ENCODE results near the gene IDUA. TPM values are rescaled to one million over a fixed set of nuclear protein-coding genes. Genes with fewer than 3 reads are reported as not detected.

IDUA gene
- total RNA-seq, 1 experiment from 2014 or later: 46.6 TPM

DNA sequence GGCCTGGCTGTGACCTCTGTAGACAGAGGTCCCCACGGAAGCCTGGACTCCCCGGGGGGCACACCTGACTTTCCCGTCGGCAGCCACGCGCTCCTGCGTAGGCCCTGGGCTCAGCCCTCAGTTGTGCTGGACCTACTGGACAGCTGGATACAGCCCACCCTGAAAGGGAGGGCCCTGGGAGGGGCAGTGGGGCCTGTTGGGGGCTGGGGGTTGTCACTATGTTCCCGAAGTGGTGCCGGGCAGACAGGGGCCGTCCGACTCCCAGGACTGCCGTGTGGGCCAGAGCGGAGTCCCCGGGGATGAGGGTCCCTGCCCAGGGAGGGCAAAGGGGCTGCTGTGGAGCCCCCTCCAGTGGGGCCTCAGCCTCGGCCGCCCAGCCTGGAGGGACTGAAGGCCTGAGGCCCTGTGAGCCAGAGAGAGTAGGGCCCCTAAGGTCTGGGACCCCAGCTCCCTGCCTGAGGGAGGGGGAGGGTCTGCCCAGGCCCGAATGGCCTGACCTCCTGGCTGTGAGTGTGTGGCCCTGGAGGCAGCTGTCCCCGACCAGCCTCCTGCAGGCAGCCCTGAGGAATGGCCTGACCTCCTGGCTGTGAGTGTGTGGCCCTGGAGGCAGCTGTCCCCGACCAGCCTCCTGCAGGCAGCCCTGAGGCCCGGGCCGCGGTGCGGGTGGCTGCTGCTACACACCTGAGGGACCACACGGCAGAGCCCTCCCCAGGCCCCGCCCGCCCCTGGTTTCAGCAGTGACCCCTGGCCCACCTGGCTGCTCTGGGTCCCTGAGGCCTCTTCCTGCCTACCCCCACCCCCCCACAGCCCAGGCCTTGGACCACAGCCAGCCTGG is 50.3 kb downstream of the IDUA start:
- Histone ChIP-seq H4K20me1 (ENCODE audit: insufficient read depth) (no peaks in the 10 kb centered on the region), H3K4me2 (no peak overlapping the region), H3K4me1 (replicated peaks; ENCODE audit: insufficient read depth) (peaks cover 24% of the 10 kb centered on the region), H3K27ac (no peak overlapping the region), H3K36me3 (ENCODE audit: low read depth) (no peaks in the 10 kb centered on the region), H3K27me3 (ENCODE audit: insufficient read depth, low read depth) (peaks cover 10% of the 10 kb centered on the region), H3K4me3 (no peak overlapping the region), H3F3A (ENCODE audit: insufficient read depth, low read depth) (peaks cover 15% of the 10 kb centered on the region; the same call in 1 of the 2 replicates), H3K9me3 (ENCODE audit: insufficient read depth, low read depth) (no peaks in the 10 kb centered on the region), H3K79me2 (ENCODE audit: low read depth) (no peaks in the 10 kb centered on the region), H3K9me2 (ENCODE audit: insufficient read depth) (no peaks in the 10 kb centered on the region), H2AFZ (no peak overlapping the region)
- BruUV-seq (replicated peaks): no TSS peak
- TF ChIP-seq EZH2 (IDR thresholded peaks at IDR 0.05; ENCODE audit: low read depth): no peak
- TF ChIP-seq, protein P1, sequence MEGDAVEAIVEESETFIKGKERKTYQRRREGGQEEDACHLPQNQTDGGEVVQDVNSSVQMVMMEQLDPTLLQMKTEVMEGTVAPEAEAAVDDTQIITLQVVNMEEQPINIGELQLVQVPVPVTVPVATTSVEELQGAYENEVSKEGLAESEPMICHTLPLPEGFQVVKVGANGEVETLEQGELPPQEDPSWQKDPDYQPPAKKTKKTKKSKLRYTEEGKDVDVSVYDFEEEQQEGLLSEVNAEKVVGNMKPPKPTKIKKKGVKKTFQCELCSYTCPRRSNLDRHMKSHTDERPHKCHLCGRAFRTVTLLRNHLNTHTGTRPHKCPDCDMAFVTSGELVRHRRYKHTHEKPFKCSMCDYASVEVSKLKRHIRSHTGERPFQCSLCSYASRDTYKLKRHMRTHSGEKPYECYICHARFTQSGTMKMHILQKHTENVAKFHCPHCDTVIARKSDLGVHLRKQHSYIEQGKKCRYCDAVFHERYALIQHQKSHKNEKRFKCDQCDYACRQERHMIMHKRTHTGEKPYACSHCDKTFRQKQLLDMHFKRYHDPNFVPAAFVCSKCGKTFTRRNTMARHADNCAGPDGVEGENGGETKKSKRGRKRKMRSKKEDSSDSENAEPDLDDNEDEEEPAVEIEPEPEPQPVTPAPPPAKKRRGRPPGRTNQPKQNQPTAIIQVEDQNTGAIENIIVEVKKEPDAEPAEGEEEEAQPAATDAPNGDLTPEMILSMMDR (conservative IDR thresholded peaks at IDR 0.05): no peak
- CTCF ChIA-PET: interaction anchor here (0.5 to 0.6 kb wide), 2 partner anchors 135 to 606 kb away, joined by 4 to 5 read pairs; partner anchors contain the start of gene SPON2
- no peak for DNase-seq
- POLR2A ChIA-PET (ENCODE audit: unreplicated experiment): interaction anchor here (0.6 kb wide), 1 partner anchor 26 kb away, joined by 4 read pairs; no protein-coding TSS in a partner anchor
- intact Hi-C loops (cut with micrococcal nuclease; ENCODE audit: unreplicated experiment): no loop called here

DNA sequence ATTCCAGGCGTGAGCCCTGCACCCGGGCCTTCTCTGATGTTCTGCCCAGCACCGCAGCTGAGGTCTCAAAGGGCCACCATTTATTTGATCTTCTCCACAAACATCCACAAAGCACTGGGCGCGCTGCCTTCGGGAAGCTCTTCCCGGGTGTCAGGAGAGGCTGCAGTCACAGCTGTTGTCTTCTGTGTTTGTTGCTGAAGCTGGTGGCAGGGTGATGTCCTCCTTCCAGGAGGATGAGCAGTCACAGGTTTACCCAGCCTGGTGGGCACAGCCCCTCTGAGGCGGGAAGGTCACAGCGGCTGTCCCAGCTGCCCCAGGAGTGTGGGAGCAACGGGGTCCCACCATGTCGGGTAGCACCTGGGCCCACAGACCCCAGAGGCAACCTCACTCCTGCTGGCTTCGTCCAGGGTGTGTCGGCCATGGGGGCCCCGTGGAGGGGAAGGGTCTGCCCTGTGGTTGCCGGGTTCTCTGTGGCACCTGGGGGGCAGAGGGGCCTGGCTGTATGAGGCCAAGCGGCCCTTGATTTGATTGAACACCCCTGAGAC is 52.2 kb downstream of the IDUA start:
- DNase-seq: no peak
- peak overlapping the region; percentile 70; the same call in 1 of the 2 replicates for H3K4me2 ChIP-seq
- H3K79me2 ChIP-seq (ENCODE audit: low read depth): no peaks in the 10 kb centered on the region
- H3K4me3 ChIP-seq: no peak overlapping the region
- no peak overlapping the region for H3K27ac ChIP-seq
- no peaks in the 10 kb centered on the region for H4K20me1 ChIP-seq (ENCODE audit: insufficient read depth)
- no peak for TF ChIP-seq EZH2 (IDR thresholded peaks at IDR 0.05; ENCODE audit: low read depth)
- TF ChIP-seq, protein P1 (conservative IDR thresholded peaks at IDR 0.05): no peak
- CTCF ChIA-PET: no interaction called here
- POLR2A ChIA-PET (ENCODE audit: unreplicated experiment): no interaction called here
- no peaks in the 10 kb centered on the region for H3K9me2 ChIP-seq (ENCODE audit: insufficient read depth)
- peaks cover 20% of the 10 kb centered on the region; the same call in 1 of the 2 replicates for H3F3A ChIP-seq (ENCODE audit: insufficient read depth, low read depth)
- intact Hi-C loops (cut with micrococcal nuclease; ENCODE audit: unreplicated experiment): no loop called here
- no peaks in the 10 kb centered on the region for H3K36me3 ChIP-seq (ENCODE audit: low read depth)
- BruUV-seq (replicated peaks): no TSS peak
- H3K27me3 ChIP-seq (ENCODE audit: insufficient read depth, low read depth): no peaks in the 10 kb centered on the region
- H3K4me1 ChIP-seq (replicated peaks; ENCODE audit: insufficient read depth): peaks cover 39% of the 10 kb centered on the region
- H2AFZ ChIP-seq: no peak overlapping the region
- no peaks in the 10 kb centered on the region for H3K9me3 ChIP-seq (ENCODE audit: insufficient read depth, low read depth)

DNA sequence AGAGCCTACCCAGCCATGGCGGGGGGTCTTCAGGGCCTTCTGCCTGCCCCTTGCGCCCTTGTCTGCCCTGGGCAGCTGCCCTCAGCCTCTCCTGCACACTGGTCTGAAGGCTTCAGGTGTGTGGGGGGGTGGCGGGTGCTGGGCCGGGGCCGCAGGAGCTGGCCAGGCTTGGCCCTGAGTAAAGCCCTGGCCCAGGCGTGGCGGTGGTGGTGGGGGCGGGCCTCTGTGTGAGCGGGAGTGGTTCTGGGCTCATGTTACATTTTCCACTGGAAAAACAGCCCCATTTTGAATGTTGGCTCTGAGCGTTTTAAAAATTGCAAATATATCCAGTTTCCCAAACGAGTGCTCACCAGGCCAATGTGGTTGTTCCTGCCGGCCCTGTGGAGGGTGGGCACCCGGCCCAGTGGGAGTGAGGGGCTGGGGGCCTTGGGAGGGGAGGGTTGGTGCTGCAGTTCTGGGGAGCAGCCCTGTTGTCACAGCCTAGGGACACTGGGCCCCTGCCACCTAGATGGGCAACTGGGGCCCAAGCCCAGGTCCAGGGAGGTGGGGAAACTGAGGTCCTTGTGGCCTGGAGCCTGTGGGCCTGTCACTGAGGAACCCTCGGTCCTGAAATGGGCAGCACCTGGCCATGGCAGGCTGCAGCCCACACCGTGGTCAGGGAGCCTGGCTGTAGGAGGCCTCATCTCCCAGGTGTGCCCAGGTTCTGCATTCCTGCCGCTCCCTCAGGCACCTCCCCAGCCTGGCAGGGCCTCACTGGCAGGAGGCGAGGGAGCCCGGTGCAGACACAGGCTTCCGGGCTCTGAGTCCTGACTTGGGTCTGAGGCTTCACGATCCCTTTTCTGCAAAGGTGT is 52.9 kb downstream of the IDUA start:
- CTCF ChIA-PET: interaction anchor here (0.6 kb wide), 1 partner anchor 307 kb away, joined by 4 read pairs; no protein-coding TSS in a partner anchor
- DNase-seq: peak in 1 of 2 experiments; percentile 78
- TF ChIP-seq, protein P1 (conservative IDR thresholded peaks at IDR 0.05): no peak
- TF ChIP-seq EZH2 (IDR thresholded peaks at IDR 0.05; ENCODE audit: low read depth): no peak
- peak overlapping the region; percentile 75; the same call in 1 of the 2 replicates for H2AFZ ChIP-seq
- intact Hi-C loops (cut with micrococcal nuclease; ENCODE audit: unreplicated experiment): loop anchor here (5.0 to 10.0 kb wide), 4 partner anchors 43 to 295 kb away; partner anchors contain the start of gene CTBP1
- H3K4me3 ChIP-seq: no peak overlapping the region
- H3F3A ChIP-seq (ENCODE audit: insufficient read depth, low read depth): peaks cover 26% of the 10 kb centered on the region; the same call in 1 of the 2 replicates
- no peaks in the 10 kb centered on the region for H4K20me1 ChIP-seq (ENCODE audit: insufficient read depth)
- H3K9me2 ChIP-seq (ENCODE audit: insufficient read depth): no peaks in the 10 kb centered on the region
- peaks cover 46% of the 10 kb centered on the region for H3K4me1 ChIP-seq (replicated peaks; ENCODE audit: insufficient read depth)
- no peaks in the 10 kb centered on the region for H3K79me2 ChIP-seq (ENCODE audit: low read depth)
- no peaks in the 10 kb centered on the region for H3K9me3 ChIP-seq (ENCODE audit: insufficient read depth, low read depth)
- H3K27me3 ChIP-seq (ENCODE audit: insufficient read depth, low read depth): no peaks in the 10 kb centered on the region
- peak overlapping the region; percentile 70 for H3K4me2 ChIP-seq
- POLR2A ChIA-PET (ENCODE audit: unreplicated experiment): interaction anchor here (0.6 kb wide), 1 partner anchor 669 kb away, joined by 29 read pairs; no protein-coding TSS in a partner anchor
- H3K36me3 ChIP-seq (ENCODE audit: low read depth): no peaks in the 10 kb centered on the region
- no peak overlapping the region for H3K27ac ChIP-seq
- no TSS peak for BruUV-seq (replicated peaks)
